ENCODE data around the gene PPM1M.

DNA sequence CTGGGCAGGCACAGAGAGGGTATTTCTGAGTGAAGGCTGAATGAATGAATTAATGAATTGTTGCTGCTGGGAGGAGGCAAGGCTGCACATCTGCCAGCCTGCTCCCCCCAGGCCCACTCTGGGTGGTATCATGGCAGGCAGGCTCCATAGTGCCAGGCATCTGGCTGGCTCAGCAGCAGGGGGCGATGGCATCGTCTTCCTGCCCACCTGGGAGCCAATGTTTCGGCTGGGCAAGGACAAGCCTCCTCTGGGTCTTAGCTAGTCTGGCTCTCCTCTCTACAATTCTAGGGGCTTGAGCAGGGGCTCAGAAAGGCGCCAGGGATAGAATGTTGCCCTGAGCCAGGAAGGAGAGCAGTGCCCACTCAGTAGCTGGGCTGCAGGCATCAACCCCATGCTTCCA lies 18.4 kb upstream of the PPM1M start:
- no peak for TF ChIP-seq POLR2A (IDR thresholded peaks at IDR 0.05; ENCODE audit: extremely low read depth, insufficient read length)
- TF ChIP-seq, protein P1, sequence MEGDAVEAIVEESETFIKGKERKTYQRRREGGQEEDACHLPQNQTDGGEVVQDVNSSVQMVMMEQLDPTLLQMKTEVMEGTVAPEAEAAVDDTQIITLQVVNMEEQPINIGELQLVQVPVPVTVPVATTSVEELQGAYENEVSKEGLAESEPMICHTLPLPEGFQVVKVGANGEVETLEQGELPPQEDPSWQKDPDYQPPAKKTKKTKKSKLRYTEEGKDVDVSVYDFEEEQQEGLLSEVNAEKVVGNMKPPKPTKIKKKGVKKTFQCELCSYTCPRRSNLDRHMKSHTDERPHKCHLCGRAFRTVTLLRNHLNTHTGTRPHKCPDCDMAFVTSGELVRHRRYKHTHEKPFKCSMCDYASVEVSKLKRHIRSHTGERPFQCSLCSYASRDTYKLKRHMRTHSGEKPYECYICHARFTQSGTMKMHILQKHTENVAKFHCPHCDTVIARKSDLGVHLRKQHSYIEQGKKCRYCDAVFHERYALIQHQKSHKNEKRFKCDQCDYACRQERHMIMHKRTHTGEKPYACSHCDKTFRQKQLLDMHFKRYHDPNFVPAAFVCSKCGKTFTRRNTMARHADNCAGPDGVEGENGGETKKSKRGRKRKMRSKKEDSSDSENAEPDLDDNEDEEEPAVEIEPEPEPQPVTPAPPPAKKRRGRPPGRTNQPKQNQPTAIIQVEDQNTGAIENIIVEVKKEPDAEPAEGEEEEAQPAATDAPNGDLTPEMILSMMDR (IDR thresholded peaks at IDR 0.05; ENCODE audit: low read depth, low read length): no peak
- TF ChIP-seq MYC (IDR thresholded peaks at IDR 0.05; ENCODE audit: low read depth, low read length): no peak
- TF ChIP-seq, protein P2, sequence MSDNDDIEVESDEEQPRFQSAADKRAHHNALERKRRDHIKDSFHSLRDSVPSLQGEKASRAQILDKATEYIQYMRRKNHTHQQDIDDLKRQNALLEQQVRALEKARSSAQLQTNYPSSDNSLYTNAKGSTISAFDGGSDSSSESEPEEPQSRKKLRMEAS (IDR thresholded peaks at IDR 0.05; ENCODE audit: low read depth, low read length): no peak

Data from NB4 (cell line).